Measurements from ENCODE around the gene GGCX.

The GGCX gene

DNA sequence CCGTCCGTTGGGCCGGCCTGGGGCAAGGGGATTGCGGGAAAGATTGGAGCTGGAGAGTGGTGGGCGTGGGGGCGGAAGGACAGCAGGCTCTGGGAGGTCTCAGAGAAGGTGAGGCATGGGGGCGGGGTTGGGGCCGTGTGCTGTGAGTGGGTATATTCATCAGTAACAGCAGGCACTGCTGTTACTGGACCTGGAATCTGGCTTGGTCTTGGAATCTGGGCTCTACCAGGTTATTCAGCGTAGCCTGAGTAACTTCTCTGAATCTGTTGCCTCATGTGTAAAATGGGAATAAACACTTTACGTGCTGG lies 34.7 kb upstream of the GGCX start:
- peak overlapping the region; percentile 84 for H3K27ac ChIP-seq (replicated peaks)
- H3K27me3 ChIP-seq (ENCODE audit: insufficient read depth, poor library complexity, severe bottlenecking): no peaks in the 10 kb centered on the region
- no peak for TF ChIP-seq POLR2AphosphoS5 (IDR thresholded peaks at IDR 0.05; ENCODE audit: low read depth)
- TF ChIP-seq, protein P1, sequence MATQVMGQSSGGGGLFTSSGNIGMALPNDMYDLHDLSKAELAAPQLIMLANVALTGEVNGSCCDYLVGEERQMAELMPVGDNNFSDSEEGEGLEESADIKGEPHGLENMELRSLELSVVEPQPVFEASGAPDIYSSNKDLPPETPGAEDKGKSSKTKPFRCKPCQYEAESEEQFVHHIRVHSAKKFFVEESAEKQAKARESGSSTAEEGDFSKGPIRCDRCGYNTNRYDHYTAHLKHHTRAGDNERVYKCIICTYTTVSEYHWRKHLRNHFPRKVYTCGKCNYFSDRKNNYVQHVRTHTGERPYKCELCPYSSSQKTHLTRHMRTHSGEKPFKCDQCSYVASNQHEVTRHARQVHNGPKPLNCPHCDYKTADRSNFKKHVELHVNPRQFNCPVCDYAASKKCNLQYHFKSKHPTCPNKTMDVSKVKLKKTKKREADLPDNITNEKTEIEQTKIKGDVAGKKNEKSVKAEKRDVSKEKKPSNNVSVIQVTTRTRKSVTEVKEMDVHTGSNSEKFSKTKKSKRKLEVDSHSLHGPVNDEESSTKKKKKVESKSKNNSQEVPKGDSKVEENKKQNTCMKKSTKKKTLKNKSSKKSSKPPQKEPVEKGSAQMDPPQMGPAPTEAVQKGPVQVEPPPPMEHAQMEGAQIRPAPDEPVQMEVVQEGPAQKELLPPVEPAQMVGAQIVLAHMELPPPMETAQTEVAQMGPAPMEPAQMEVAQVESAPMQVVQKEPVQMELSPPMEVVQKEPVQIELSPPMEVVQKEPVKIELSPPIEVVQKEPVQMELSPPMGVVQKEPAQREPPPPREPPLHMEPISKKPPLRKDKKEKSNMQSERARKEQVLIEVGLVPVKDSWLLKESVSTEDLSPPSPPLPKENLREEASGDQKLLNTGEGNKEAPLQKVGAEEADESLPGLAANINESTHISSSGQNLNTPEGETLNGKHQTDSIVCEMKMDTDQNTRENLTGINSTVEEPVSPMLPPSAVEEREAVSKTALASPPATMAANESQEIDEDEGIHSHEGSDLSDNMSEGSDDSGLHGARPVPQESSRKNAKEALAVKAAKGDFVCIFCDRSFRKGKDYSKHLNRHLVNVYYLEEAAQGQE (IDR thresholded peaks at IDR 0.05; ENCODE audit: insufficient replicate concordance, low read depth): no peak
- TF ChIP-seq, protein P2, sequence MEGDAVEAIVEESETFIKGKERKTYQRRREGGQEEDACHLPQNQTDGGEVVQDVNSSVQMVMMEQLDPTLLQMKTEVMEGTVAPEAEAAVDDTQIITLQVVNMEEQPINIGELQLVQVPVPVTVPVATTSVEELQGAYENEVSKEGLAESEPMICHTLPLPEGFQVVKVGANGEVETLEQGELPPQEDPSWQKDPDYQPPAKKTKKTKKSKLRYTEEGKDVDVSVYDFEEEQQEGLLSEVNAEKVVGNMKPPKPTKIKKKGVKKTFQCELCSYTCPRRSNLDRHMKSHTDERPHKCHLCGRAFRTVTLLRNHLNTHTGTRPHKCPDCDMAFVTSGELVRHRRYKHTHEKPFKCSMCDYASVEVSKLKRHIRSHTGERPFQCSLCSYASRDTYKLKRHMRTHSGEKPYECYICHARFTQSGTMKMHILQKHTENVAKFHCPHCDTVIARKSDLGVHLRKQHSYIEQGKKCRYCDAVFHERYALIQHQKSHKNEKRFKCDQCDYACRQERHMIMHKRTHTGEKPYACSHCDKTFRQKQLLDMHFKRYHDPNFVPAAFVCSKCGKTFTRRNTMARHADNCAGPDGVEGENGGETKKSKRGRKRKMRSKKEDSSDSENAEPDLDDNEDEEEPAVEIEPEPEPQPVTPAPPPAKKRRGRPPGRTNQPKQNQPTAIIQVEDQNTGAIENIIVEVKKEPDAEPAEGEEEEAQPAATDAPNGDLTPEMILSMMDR (IDR thresholded peaks at IDR 0.05; ENCODE audit: insufficient read depth, low read length): no peak
- no peak for TF ChIP-seq GABPA (IDR thresholded peaks at IDR 0.05; ENCODE audit: low read depth)
- no peak for TF ChIP-seq SPI1 (IDR thresholded peaks at IDR 0.05; ENCODE audit: borderline replicate concordance, low read depth)
- DNase-seq (ENCODE audit: low read depth in 1 of 2, low spot score in 1 of 2): no peak
- H3K4me3 ChIP-seq (replicated peaks; ENCODE audit: insufficient read depth, low read length): peak overlapping the region; percentile 88

DNA sequence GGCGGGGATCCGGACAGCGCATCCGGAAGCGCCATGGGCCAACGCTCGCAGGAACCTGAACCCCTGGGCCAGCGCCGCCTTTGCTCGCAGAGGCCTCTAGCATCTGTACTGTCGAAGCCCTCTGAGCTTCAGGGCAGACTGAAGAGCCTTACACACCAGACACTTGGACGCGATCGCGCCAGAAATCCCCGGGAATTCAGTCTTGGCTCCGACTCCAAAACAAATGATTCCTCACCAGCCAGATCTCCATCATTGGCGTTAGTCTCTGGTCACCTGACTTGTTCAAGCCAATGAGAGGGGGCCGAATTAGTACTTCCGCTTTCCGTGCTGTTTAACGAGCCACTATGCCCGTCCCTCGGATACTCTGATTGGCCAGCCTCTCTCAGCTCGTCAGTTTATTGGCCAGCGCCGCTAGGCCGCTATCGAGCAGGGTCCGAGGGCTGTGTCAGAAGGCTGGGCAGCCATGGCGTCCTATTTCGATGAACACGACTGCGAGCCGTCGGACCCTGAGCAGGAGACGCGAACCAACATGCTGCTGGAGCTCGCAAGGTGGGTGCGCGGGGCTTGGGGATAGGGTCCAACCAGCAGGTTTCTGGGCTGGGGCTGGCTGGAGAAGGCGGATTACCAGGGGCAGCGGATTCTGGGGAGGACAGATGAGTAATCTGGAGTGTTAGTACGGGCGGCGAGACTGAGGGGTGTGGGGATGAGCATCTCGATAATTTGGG lies 34.2 kb upstream of the GGCX start, which contains the start of gene RNF181:
RNF181 (plus strand) TSS at position 445 of the 725 bp plus-strand sequence; CDS start at position 464, 19 bp downstream.
- DNase-seq (ENCODE audit: low read depth in 1 of 2, low spot score in 1 of 2): peak; percentile 98 to 99
- Histone ChIP-seq H3K27me3 (ENCODE audit: insufficient read depth, poor library complexity, severe bottlenecking) (no peaks in the 10 kb centered on the region), H3K27ac (replicated peaks) (peak within 1 kb of the TSS; percentile 84), H3K4me3 (replicated peaks; ENCODE audit: insufficient read depth, low read length) (peak within 1 kb of the TSS; percentile 88)
- peak; percentile 52; the same call in 1 of the 2 replicates for TF ChIP-seq SPI1 (IDR thresholded peaks at IDR 0.05; ENCODE audit: borderline replicate concordance, low read depth)
- no peak for TF ChIP-seq GABPA (IDR thresholded peaks at IDR 0.05; ENCODE audit: low read depth)
- TF ChIP-seq, protein P1 (IDR thresholded peaks at IDR 0.05; ENCODE audit: insufficient replicate concordance, low read depth): peak; percentile 41
- peak; percentile 65; the same call in 1 of the 2 replicates for TF ChIP-seq POLR2AphosphoS5 (IDR thresholded peaks at IDR 0.05; ENCODE audit: low read depth)
- TF ChIP-seq, protein P2 (IDR thresholded peaks at IDR 0.05; ENCODE audit: insufficient read depth, low read length): no peak

DNA sequence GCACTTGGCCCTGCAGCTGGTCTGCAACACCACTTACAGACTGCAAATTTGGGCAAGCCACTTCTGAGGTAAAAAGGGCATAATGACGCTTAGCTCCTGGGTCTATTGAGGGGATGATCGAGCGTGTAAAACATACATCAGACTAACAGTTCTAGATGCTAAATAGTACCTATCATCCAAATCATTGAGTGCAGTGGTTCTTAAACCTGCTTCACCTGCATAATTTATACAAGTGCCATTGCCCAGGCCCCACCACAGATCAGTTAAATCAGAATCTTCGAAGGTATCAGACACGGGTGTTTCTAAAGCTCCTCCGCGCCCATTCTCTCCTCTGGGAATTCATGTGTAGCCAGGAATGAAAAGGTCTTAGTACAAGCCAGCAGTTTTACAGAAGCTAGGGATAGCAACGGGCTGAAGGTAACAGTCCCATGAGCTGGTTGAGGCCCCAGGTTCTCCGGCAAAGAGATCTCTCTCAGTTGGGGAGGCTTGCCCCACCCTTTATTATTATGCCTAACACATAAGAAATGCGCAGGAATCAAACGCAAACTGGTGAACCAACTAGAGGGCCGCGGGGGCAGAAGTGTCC lies 33.5 kb upstream of the GGCX start:
- Histone ChIP-seq H3K27ac (replicated peaks) (peak overlapping the region; percentile 84), H3K4me3 (replicated peaks; ENCODE audit: insufficient read depth, low read length) (peak overlapping the region; percentile 88), H3K27me3 (ENCODE audit: insufficient read depth, poor library complexity, severe bottlenecking) (no peaks in the 10 kb centered on the region)
- TF ChIP-seq SPI1 (IDR thresholded peaks at IDR 0.05; ENCODE audit: borderline replicate concordance, low read depth) (no peak), GABPA (IDR thresholded peaks at IDR 0.05; ENCODE audit: low read depth) (no peak), POLR2AphosphoS5 (IDR thresholded peaks at IDR 0.05; ENCODE audit: low read depth) (no peak)
- TF ChIP-seq, protein P2 (IDR thresholded peaks at IDR 0.05; ENCODE audit: insufficient read depth, low read length): no peak
- TF ChIP-seq, protein P1 (IDR thresholded peaks at IDR 0.05; ENCODE audit: insufficient replicate concordance, low read depth): no peak
- DNase-seq (ENCODE audit: low read depth in 1 of 2, low spot score in 1 of 2): no peak

Data from HL-60 (cell line).